NCI-H2171 (cell line): ENCODE data around the gene NAT8L.

Source experiments
- DNase-seq: peaks from one replicate; lab custom pipeline; 2025; lab: John Stamatoyannopoulos, UW

NAT8L gene

GRCh38 chr4:2064276-2064991 is 5.3 kb downstream of the NAT8L start:
- no peak for DNase-seq

GRCh38 chr4:2065106-2065930 is 6.2 kb downstream of the NAT8L start:
- no peak for DNase-seq

- DNase-seq = no peak
These were observed 7.0 kb downstream of the NAT8L start for GRCh38 chr4:2066011-2066551.

GRCh38 chr4:2066571-2067445 is 7.7 kb downstream of the NAT8L start:
- DNase-seq = no peak

GRCh38 chr4:2067446-2068197 is 8.5 kb downstream of the NAT8L start:
- DNase-seq = no peak

- no peak for DNase-seq
These were observed 9.0 kb downstream of the NAT8L start for GRCh38 chr4:2068198-2068470.

- DNase-seq = no peak
These were observed 9.4 kb downstream of the NAT8L start for GRCh38 chr4:2068566-2068965.

- DNase-seq = no peak
These were observed 10.2 kb downstream of the NAT8L start for GRCh38 chr4:2069161-2069971.

- no peak for DNase-seq
These were observed 10.9 kb downstream of the NAT8L start for GRCh38 chr4:2069986-2070385.

GRCh38 chr4:2070421-2071251 is 11.5 kb downstream of the NAT8L start:
- no peak for DNase-seq

GRCh38 chr4:2071252-2071911 is 12.3 kb downstream of the NAT8L start:
- DNase-seq = no peak

- DNase-seq = no peak
These were observed 13.1 kb downstream of the NAT8L start for GRCh38 chr4:2071912-2072867.

GRCh38 chr4:2072971-2073807 is 14.1 kb downstream of the NAT8L start:
- no peak for DNase-seq

GRCh38 chr4:2073808-2074481 is 14.8 kb downstream of the NAT8L start:
- no peak for DNase-seq

- no peak for DNase-seq
These were observed 15.5 kb downstream of the NAT8L start for GRCh38 chr4:2074588-2074987.

- DNase-seq = no peak
These were observed 16.3 kb downstream of the NAT8L start for GRCh38 chr4:2075171-2075986.
